Endothelial cell of umbilical vein (primary cell): ENCODE results near the gene MED1. TPM values are rescaled to one million over a fixed set of nuclear protein-coding genes. Genes with fewer than 3 reads are reported as not detected.

Experiments used
- BruUV-seq: library from RNA; stranded (reverse); fragments of 400-500 nt; replicated peaks from 2 replicates; lab custom pipeline; 2021; lab: Mats Ljungman, UMichigan
- CTCF ChIA-PET: fragments of 300-600, 350-600 bp; sonication (Branson Sonifier 250); formaldehyde crosslinking; loops from one replicate; lab custom pipeline; 2021; ENCODE audit warnings: antibody characterized with exemption, inconsistent platforms; lab: Charles Lee
- POLR2A ChIA-PET: fragments of 300-600, 350-600 bp; sonication (Branson Sonifier 250); formaldehyde crosslinking; loops from one replicate; lab custom pipeline; 2021; ENCODE audit warnings: antibody characterized with exemption, inconsistent platforms; lab: Charles Lee
- DNase-seq: peaks from one replicate; pipeline ENCODE4 v3.0.0-alpha.2; 2011; ENCODE audit warnings: low read depth, low spot score
- FAIRE-seq: peaks from 2 replicates; lab custom pipeline; 2011; peaks lifted over from hg19 to GRCh38; lab: Jason Lieb, UNC
- H2AFZ ChIP-seq: 2 replicates; pipeline ENCODE4 v1.6.0; 2012; ENCODE audit warnings: low read depth, low read length, control low read depth, inconsistent platforms
- H3K27ac ChIP-seq: 2 replicates; pipeline ENCODE4 v1.5.1; 2011; ENCODE audit warnings: low read depth, mild to moderate bottlenecking, control low read depth, low read length, moderate library complexity; ENCODE audit not compliant: insufficient read depth
- H3K27me3 ChIP-seq, 2 experiments: 2 replicates each; pipeline versions ENCODE4 v1.6.0 to v1.6.1; 2011; ENCODE audit warnings: low read length in 2 of 2, mixed read lengths in 1 of 2; ENCODE audit not compliant: control insufficient read depth in 2 of 2, insufficient read depth in 2 of 2
- H3K36me3 ChIP-seq, 2 experiments: 2 replicates in 1 of 2; 3 replicates in 1 of 2; pipeline ENCODE4 v1.5.1; 2011; ENCODE audit warnings: low read length in 2 of 2, mild to moderate bottlenecking in 1 of 2, moderate library complexity in 1 of 2; ENCODE audit not compliant: control insufficient read depth in 2 of 2, insufficient read depth in 2 of 2; ENCODE audit errors: extremely low read depth in 1 of 2
- H3K4me1 ChIP-seq: 3 replicates; pipeline ENCODE4 v1.5.1; 2011; ENCODE audit warnings: mild to moderate bottlenecking, low read length; ENCODE audit not compliant: control insufficient read depth, insufficient read depth; ENCODE audit errors: extremely low read depth
- H3K4me2 ChIP-seq: 2 replicates; pipeline ENCODE4 v1.6.1; 2011; ENCODE audit warnings: low read length, control low read depth, mixed read lengths; ENCODE audit not compliant: insufficient read depth
- H3K4me3 ChIP-seq, 3 experiments: fragments of 200-600 bp in 1 of 3; sonication (generic), shearing (Covaris generic) in 1 of 3; replicated peaks in 1 of 3; 2 replicates each; pipeline ENCODE4 v1.5.1; 2011 to 2016; ENCODE audit warnings: control low read depth in 3 of 3, low read length in 3 of 3, mild to moderate bottlenecking in 2 of 3, inconsistent platforms in 1 of 3, low read depth in 1 of 3, moderate library complexity in 1 of 3; ENCODE audit not compliant: insufficient read depth in 1 of 3
- H3K79me2 ChIP-seq: 2 replicates; pipeline ENCODE4 v1.6.0; 2012; ENCODE audit warnings: low read length, inconsistent platforms; ENCODE audit not compliant: control insufficient read depth, insufficient read depth
- H3K9ac ChIP-seq: replicated peaks from 2 replicates; pipeline ENCODE3; 2011; ENCODE audit warnings: low read length, control low read depth; ENCODE audit not compliant: insufficient read depth; ENCODE audit errors: extremely low read depth
- H3K9me1 ChIP-seq: replicated peaks from 3 replicates; pipeline ENCODE4 v1.6.0; 2011; ENCODE audit warnings: mild to moderate bottlenecking, low read length; ENCODE audit not compliant: control insufficient read depth, insufficient read depth; ENCODE audit errors: extremely low read depth
- H3K9me3 ChIP-seq: replicated peaks from 2 replicates; pipeline ENCODE4 v1.5.1; 2012; ENCODE audit warnings: low read length, inconsistent platforms; ENCODE audit not compliant: control insufficient read depth, insufficient read depth
- H4K20me1 ChIP-seq: replicated peaks from 2 replicates; pipeline ENCODE3; 2011; ENCODE audit warnings: mild to moderate bottlenecking, low read length; ENCODE audit not compliant: control insufficient read depth, insufficient read depth; ENCODE audit errors: extremely low read depth
- CTCF ChIP-seq, 2 donors: IDR thresholded peaks; 1 replicate in 1 of 2; 2 replicates in 1 of 2; pipeline ENCODE4 v1.5.1; 2011; ENCODE audit warnings: low read length in 2 of 2, mild to moderate bottlenecking in 2 of 2, moderate library complexity in 2 of 2, control low read depth in 1 of 2, inconsistent platforms in 1 of 2, low read depth in 1 of 2; ENCODE audit not compliant: insufficient read depth in 1 of 2; ENCODE audit errors: extremely low read depth in 1 of 2
- EZH2 ChIP-seq: IDR thresholded peaks from 2 replicates; pipeline ENCODE4 v1.6.1; 2012; ENCODE audit warnings: borderline replicate concordance, low read depth, mild to moderate bottlenecking, moderate library complexity, low read length, inconsistent platforms; ENCODE audit not compliant: severe bottlenecking
- FOS ChIP-seq: IDR thresholded peaks from 2 replicates; pipeline ENCODE4 v1.6.1; 2011; ENCODE audit warnings: mild to moderate bottlenecking, low read length, moderate library complexity, borderline replicate concordance; ENCODE audit not compliant: insufficient read depth
- GATA2 ChIP-seq: IDR thresholded peaks from 2 replicates; pipeline ENCODE4 v1.7.0; 2011; ENCODE audit warnings: low read depth, mild to moderate bottlenecking, moderate library complexity, mixed read lengths, low read length; ENCODE audit not compliant: insufficient read length, insufficient read depth
- JUN ChIP-seq: IDR thresholded peaks from 2 replicates; pipeline ENCODE4 v1.6.1; 2011; ENCODE audit warnings: borderline replicate concordance, low read depth; ENCODE audit not compliant: insufficient read length, insufficient read depth
- MYC ChIP-seq: IDR thresholded peaks from one replicate; pipeline ENCODE4 v1.6.1; 2011; ENCODE audit warnings: mild to moderate bottlenecking, low read depth, low read length
- POLR2A ChIP-seq: IDR thresholded peaks from 2 replicates; pipeline ENCODE4 v1.6.1; 2012; ENCODE audit warnings: low read depth, mild to moderate bottlenecking, control low read depth, low read length
- POLR2AphosphoS5 ChIP-seq: IDR thresholded peaks from 2 replicates; pipeline ENCODE4 v1.6.1; 2012; ENCODE audit warnings: low read depth, mild to moderate bottlenecking, control low read depth, low read length, moderate library complexity; ENCODE audit not compliant: insufficient read depth
- dilution Hi-C: fragments of 300-500 bp; cut with MboI; formaldehyde crosslinking; loops from one replicate; pipeline ENCODE4 v1.15.0; 2019; ENCODE audit warnings: low sequenced_read_pairs; ENCODE audit not compliant: extremely low pct_ligation_motif_present
- intact Hi-C: fragments of 100-400 bp; cut with micrococcal nuclease; formaldehyde crosslinking; loops from one replicate; pipeline ENCODE4 v1.10.0; 2022
- polyA plus RNA-seq, 4 experiments: library from polyadenylated mRNA; depleted of rRNA in 3 of 4; stranded (reverse) in 3 of 4; unstranded in 1 of 4; fragments of >200 nt; gene quantifications; 2 replicates each; pipeline versions ENCODE4 v1.2.1 to v1.2.3, GENCODE V29; 2011 to 2012; ENCODE audit warnings: missing spikeins in 1 of 4
- total RNA-seq: library from RNA; stranded (reverse); gene quantifications from 2 replicates; pipeline ENCODE4 v1.2.3, GENCODE V29; 2021
- TF ChIP-seq, protein P1 (sequence below): IDR thresholded peaks from 2 replicates; pipeline ENCODE4 v1.6.1; 2011; ENCODE audit not compliant: insufficient read depth, insufficient read length

Gene MED1
- total and polyA plus RNA-seq, 2 donors (not counting 3 experiments of a cell fraction or from before 2014, with no cell fraction given), result 19.8 to 46.2 TPM

GRCh38 chr17:39359994-39360393 lies 91.1 kb downstream of the MED1 start:
- no peaks in the 10 kb centered on the region for H3K9me1 ChIP-seq
- H4K20me1 ChIP-seq, result peaks cover 3% of the 10 kb centered on the region
- no peak overlapping the region for H2AFZ ChIP-seq
- H3K4me1 ChIP-seq, result no peaks in the 10 kb centered on the region
- H3K27me3 ChIP-seq, result no peaks in the 10 kb centered on the region
- H3K36me3 ChIP-seq, result no peaks in the 10 kb centered on the region
- no peak for TF ChIP-seq JUN
- no peak for TF ChIP-seq GATA2
- TF ChIP-seq POLR2A, result no peak
- no peak for TF ChIP-seq EZH2
- TF ChIP-seq CTCF (IDR thresholded peaks at IDR 0.05; ENCODE audit: extremely low read depth in 1 of 2, insufficient read depth in 1 of 2, low read depth in 1 of 2, low read length in 2 of 2), result no peak
- no peak for TF ChIP-seq MYC
- no peak for TF ChIP-seq POLR2AphosphoS5
- no peak for TF ChIP-seq FOS
- TF ChIP-seq, protein P1, sequence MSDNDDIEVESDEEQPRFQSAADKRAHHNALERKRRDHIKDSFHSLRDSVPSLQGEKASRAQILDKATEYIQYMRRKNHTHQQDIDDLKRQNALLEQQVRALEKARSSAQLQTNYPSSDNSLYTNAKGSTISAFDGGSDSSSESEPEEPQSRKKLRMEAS, result no peak
- DNase-seq (no peak), FAIRE-seq (no peak)
- no peak overlapping the region for H3K9ac ChIP-seq
- intact Hi-C loops, result no loop called here
- ChIA-PET CTCF (no interaction called here), POLR2A (no interaction called here)
- dilution Hi-C loops, result no loop called here
- H3K9me3 ChIP-seq, result no peaks in the 10 kb centered on the region
- no peaks in the 10 kb centered on the region for H3K79me2 ChIP-seq
- no TSS peak for BruUV-seq
- no peak overlapping the region for H3K27ac ChIP-seq
- H3K4me2 ChIP-seq, result no peak overlapping the region
- no peak overlapping the region for H3K4me3 ChIP-seq
